A549 (cell line): Measurements from ENCODE around the gene ZKSCAN7. TPM values are rescaled to one million over a fixed set of nuclear protein-coding genes. Genes with fewer than 3 reads are reported as not detected.

ENCODE experiments used
- ATAC-seq, 2 experiments: fragments of 200-7000 bp in 1 of 2; fragments of >200 bp in 1 of 2; cut with Nextera tagmentation in 1 of 2; cut with Tn5 transposase in 1 of 2; 3 replicates each; pipeline versions ENCODE4 v1.8.0 to v1.9.1; 2018 to 2020; ENCODE audit warnings: mild to moderate bottlenecking in 1 of 2, moderate library complexity in 1 of 2
- CTCF ChIA-PET: fragments of 300-600 bp; sonication (Branson Sonifier 250); formaldehyde crosslinking; extraction: SDS; loops from one replicate; lab custom pipeline; 2021; ENCODE audit warnings: antibody characterized with exemption, inconsistent platforms; lab: Yijun Ruan, JAX
- POLR2A ChIA-PET: fragments of 350-600 bp; formaldehyde crosslinking; extraction: SDS; loops from one replicate; lab custom pipeline; 2021; ENCODE audit warnings: antibody characterized with exemption, inconsistent platforms; lab: Yijun Ruan, JAX
- DNase-seq, 2 experiments: peaks; one replicate each; pipeline versions ENCODE4 v3.0.0 to v3.0.0-alpha.2; 2011 to 2016; ENCODE audit warnings: low read depth in 1 of 2, low spot score in 1 of 2
- FAIRE-seq: peaks from 2 replicates; lab custom pipeline; 2011; peaks lifted over from hg19 to GRCh38; lab: Jason Lieb, UNC
- H3K27ac ChIP-seq, 2 experiments: fragments of >200 bp; sonication (Bioruptor Twin); formaldehyde crosslinking; 3 replicates each; pipeline ENCODE4 v1.5.1; 2016 to 2017
- H3K4me1 ChIP-seq: fragments of >200 bp; sonication (Bioruptor Twin); formaldehyde crosslinking; 3 replicates; pipeline ENCODE4 v1.6.1; 2016
- H3K4me2 ChIP-seq: fragments of >200 bp; sonication (Bioruptor Twin); formaldehyde crosslinking; 3 replicates; pipeline ENCODE4 v1.6.1; 2016
- H3K4me3 ChIP-seq: fragments of >200 bp; sonication (Bioruptor Twin); formaldehyde crosslinking; 3 replicates; pipeline ENCODE4 v1.5.1; 2016
- H3K9me3 ChIP-seq: fragments of >200 bp; sonication (Bioruptor Twin); formaldehyde crosslinking; 3 replicates; pipeline ENCODE4 v1.6.1; 2016
- BCL3 ChIP-seq: fragments of >200 bp; sonication (Bioruptor Twin); formaldehyde crosslinking; IDR thresholded peaks from 3 replicates; pipeline ENCODE4 v1.6.1; 2016
- CBX2 ChIP-seq: fragments of 200-600 bp; sonication (generic); IDR thresholded peaks from 2 replicates; pipeline ENCODE4 v1.6.1; 2016; ENCODE audit warnings: low read depth, mild to moderate bottlenecking, borderline replicate concordance
- EHF ChIP-seq: fragments of 250-450 bp; sonication (Bioruptor Pico); IDR thresholded peaks from 2 replicates; pipeline ENCODE4 v1.5.0; 2020; ENCODE audit warnings: mild to moderate bottlenecking
- ELK1 ChIP-seq: fragments of 150-350 bp; IDR thresholded peaks from 2 replicates; pipeline ENCODE4 v1.6.1; 2014; ENCODE audit warnings: low read depth, mild to moderate bottlenecking, low read length
- EP300 ChIP-seq, 2 experiments: fragments of >200 bp; sonication (Bioruptor Twin); formaldehyde crosslinking; IDR thresholded peaks; 2 replicates in 1 of 2; 3 replicates in 1 of 2; pipeline ENCODE4 v1.6.1; 2016 to 2017
- FOSB ChIP-seq: fragments of 250-450 bp; sonication (Bioruptor Pico); IDR thresholded peaks from 2 replicates; pipeline ENCODE4 v1.5.0; 2020; ENCODE audit warnings: mild to moderate bottlenecking, moderate library complexity
- HMGXB4 ChIP-seq: fragments of 250-450 bp; sonication (Bioruptor Pico); IDR thresholded peaks from 2 replicates; pipeline ENCODE4 v1.5.0; 2021; ENCODE audit warnings: mild to moderate bottlenecking, moderate library complexity, borderline replicate concordance
- HOXA7 ChIP-seq: fragments of 250-450 bp; sonication (Bioruptor Pico); IDR thresholded peaks from 2 replicates; pipeline ENCODE4 v1.5.0; 2020; ENCODE audit warnings: mild to moderate bottlenecking, moderate library complexity
- HOXB13 ChIP-seq: fragments of 250-450 bp; sonication (Bioruptor Pico); IDR thresholded peaks from 2 replicates; pipeline ENCODE4 v1.5.0; 2020; ENCODE audit warnings: low read depth, mild to moderate bottlenecking, moderate library complexity
- KDM1A ChIP-seq: fragments of 200-600 bp; sonication (generic); IDR thresholded peaks from 2 replicates; pipeline ENCODE4 v1.6.1; 2016; ENCODE audit warnings: low read depth, mild to moderate bottlenecking
- MAX ChIP-seq: IDR thresholded peaks from 2 replicates; pipeline ENCODE4 v1.6.1; 2012
- RCOR1 ChIP-seq: fragments of 150-350 bp; IDR thresholded peaks from 2 replicates; pipeline ENCODE4 v1.6.1; 2014; ENCODE audit warnings: antibody characterized with exemption, low read length, low read depth
- REST ChIP-seq: fragments of 200-600 bp; sonication (generic); IDR thresholded peaks from 2 replicates; pipeline ENCODE4 v1.6.1; 2016; ENCODE audit warnings: antibody characterized with exemption, mild to moderate bottlenecking, moderate library complexity
- RNF2 ChIP-seq: fragments of 200-600 bp; sonication (generic); IDR thresholded peaks from 2 replicates; pipeline ENCODE4 v1.6.1; 2016; ENCODE audit warnings: low read depth, mild to moderate bottlenecking, antibody characterized with exemption, moderate library complexity, borderline replicate concordance
- WGBS: methylation state at CpG from one replicate; pipeline ENCODE4 v1.1.6; 2017; ENCODE audit errors: missing lambda C conversion rate; 5-methylcytosine and 5-hydroxymethylcytosine counted together
- polyA plus RNA-seq, 4 experiments: library from polyadenylated mRNA; depleted of rRNA in 3 of 4; stranded (reverse); fragments of >200 nt; fragmentation: RNase III in 1 of 4; extraction: RNeasy Plus Mini Kit Qiagen cat#74134 plus additional on column Dnase treatment in 1 of 4; gene quantifications; 2 replicates in 3 of 4; 3 replicates in 1 of 4; pipeline ENCODE4 v1.2.3, GENCODE V29; 2011 to 2017

ZKSCAN7 gene
- polyA plus RNA-seq, 2 of the 4 experiments (the other 2 are of a cell fraction): not detected

- POLR2A ChIA-PET: no interaction called here
- DNase-seq (no peak), FAIRE-seq (no peak), ATAC-seq (no peak)
- no peak overlapping the region for H3K4me3 ChIP-seq
- H3K9me3 ChIP-seq: no peaks in the 10 kb centered on the region
- no peak overlapping the region for H3K4me2 ChIP-seq
- TF ChIP-seq MAX: no peak
- TF ChIP-seq HMGXB4 (CRISPR knock-in tag): no peak
- no peak for TF ChIP-seq FOSB (CRISPR knock-in tag)
- no peak for TF ChIP-seq RCOR1
- no peak for TF ChIP-seq KDM1A
- no peaks in the 10 kb centered on the region for H3K4me1 ChIP-seq
- H3K27ac ChIP-seq: no peak overlapping the region
- CTCF ChIA-PET: no interaction called here
- WGBS: 31% methylated on average over 2 of the region's 2 CpGs
Observed at GRCh38 chr3:44601749-44602148, 46.8 kb downstream of the ZKSCAN7 start.

- Histone ChIP-seq H3K4me3 (no peak overlapping the region), H3K4me1 (no peaks in the 10 kb centered on the region), H3K27ac (no peak overlapping the region), H3K4me2 (no peak overlapping the region), H3K9me3 (no peaks in the 10 kb centered on the region; the same call in 2 of the 3 replicates)
- no peak for ATAC-seq
- ChIA-PET CTCF (interaction anchor here (0.7 kb wide), 1 partner anchor 113 kb away, joined by 3 read pairs; no protein-coding TSS in a partner anchor), POLR2A (no interaction called here)
- TF ChIP-seq HOXA7 (CRISPR knock-in tag) (no peak), HOXB13 (no peak), EP300 (IDR thresholded peaks at IDR 0.05) (no peak), KDM1A (no peak), CBX2 (no peak), ELK1 (no peak), EHF (CRISPR knock-in tag) (no peak), FOSB (CRISPR knock-in tag) (no peak), RNF2 (no peak), REST (no peak), BCL3 (no peak)
- no peak for DNase-seq
- FAIRE-seq: no peak
Observed at GRCh38 chr3:44612678-44613077, 57.7 kb downstream of the ZKSCAN7 start.

Other genes starting within 250 kb of the ZKSCAN7 start
- gene TCAIM, start 216.4 kb upstream of the ZKSCAN7 start, polyA plus RNA-seq (2011; rRNA removed): 19.2 TPM in 2 replicates
- gene TCAIM, start 216.4 kb upstream of the ZKSCAN7 start, polyA plus RNA-seq (2017; fragmentation: RNase III; extraction: RNeasy Plus Mini Kit Qiagen cat#74134 plus additional on column Dnase treatment): 10.2 to 12.1 TPM (median 10.8 TPM) in 3 replicates
- gene ZNF445, start 77.5 kb upstream of the ZKSCAN7 start, polyA plus RNA-seq (2011; rRNA removed): 3.4 and 4.8 TPM in 2 replicates
- 4.0 to 4.2 TPM (median 4.0 TPM) in 3 replicates for gene ZNF445, start 77.5 kb upstream of the ZKSCAN7 start, polyA plus RNA-seq (2017; fragmentation: RNase III; extraction: RNeasy Plus Mini Kit Qiagen cat#74134 plus additional on column Dnase treatment)
- gene ZNF660, start 29.8 kb downstream of the ZKSCAN7 start, polyA plus RNA-seq (2011; rRNA removed): not detected in 2 replicates
- gene ZNF660, start 29.8 kb downstream of the ZKSCAN7 start, polyA plus RNA-seq (2017; fragmentation: RNase III; extraction: RNeasy Plus Mini Kit Qiagen cat#74134 plus additional on column Dnase treatment): not detected in 3 replicates
- 3.7 TPM in 2 replicates for gene ZNF197, start 69.8 kb downstream of the ZKSCAN7 start, polyA plus RNA-seq (2011; rRNA removed)
- 2.8 to 2.9 TPM (median 2.9 TPM) in 3 replicates for gene ZNF197, start 69.8 kb downstream of the ZKSCAN7 start, polyA plus RNA-seq (2017; fragmentation: RNase III; extraction: RNeasy Plus Mini Kit Qiagen cat#74134 plus additional on column Dnase treatment)
- 4.8 and 5.0 TPM in 2 replicates for gene ZNF35, start 93.5 kb downstream of the ZKSCAN7 start, polyA plus RNA-seq (2011; rRNA removed)
- gene ZNF35, start 93.5 kb downstream of the ZKSCAN7 start, polyA plus RNA-seq (2017; fragmentation: RNase III; extraction: RNeasy Plus Mini Kit Qiagen cat#74134 plus additional on column Dnase treatment): 3.8 to 4.1 TPM (median 3.9 TPM) in 3 replicates
- 3.3 TPM in 2 replicates for gene ZNF502, start 157.5 kb downstream of the ZKSCAN7 start, polyA plus RNA-seq (2011; rRNA removed)
- 1.5 to 1.8 TPM (median 1.7 TPM) in 3 replicates for gene ZNF502, start 157.5 kb downstream of the ZKSCAN7 start, polyA plus RNA-seq (2017; fragmentation: RNase III; extraction: RNeasy Plus Mini Kit Qiagen cat#74134 plus additional on column Dnase treatment)
- gene ZNF501, start 174.4 kb downstream of the ZKSCAN7 start, polyA plus RNA-seq (2011; rRNA removed): 0.03 TPM in 1 of 2 replicates, not detected in the other
- 0.03 to 0.09 TPM in 2 of 3 replicates, not detected in the other for gene ZNF501, start 174.4 kb downstream of the ZKSCAN7 start, polyA plus RNA-seq (2017; fragmentation: RNase III; extraction: RNeasy Plus Mini Kit Qiagen cat#74134 plus additional on column Dnase treatment)
- gene KIAA1143, start 206.4 kb downstream of the ZKSCAN7 start, polyA plus RNA-seq (2011; rRNA removed): 13.3 and 16.6 TPM in 2 replicates
- 10.1 to 10.8 TPM (median 10.6 TPM) in 3 replicates for gene KIAA1143, start 206.4 kb downstream of the ZKSCAN7 start, polyA plus RNA-seq (2017; fragmentation: RNase III; extraction: RNeasy Plus Mini Kit Qiagen cat#74134 plus additional on column Dnase treatment)
- gene KIF15, start 206.6 kb downstream of the ZKSCAN7 start, polyA plus RNA-seq (2011; rRNA removed): 6.8 and 13.5 TPM in 2 replicates
- 7.7 to 8.7 TPM (median 8.4 TPM) in 3 replicates for gene KIF15, start 206.6 kb downstream of the ZKSCAN7 start, polyA plus RNA-seq (2017; fragmentation: RNase III; extraction: RNeasy Plus Mini Kit Qiagen cat#74134 plus additional on column Dnase treatment)